SJCRH30 (cell line): ENCODE data around the gene ADAM15. TPM values are rescaled to one million over a fixed set of nuclear protein-coding genes. Genes with fewer than 3 reads are reported as not detected.

Experiments
- DNase-seq, 2 experiments: peaks; one replicate each; pipeline ENCODE4 v3.0.0-alpha.2; 2015 to 2020
- H3K27ac ChIP-seq: fragments of 250-450 bp; sonication (Bioruptor Pico); 2 replicates; pipeline ENCODE4 v1.5.1; 2020; ENCODE audit warnings: mild to moderate bottlenecking, moderate library complexity
- H3K27me3 ChIP-seq: fragments of 250-450 bp; sonication (Bioruptor Pico); 2 replicates; pipeline ENCODE4 v1.5.1; 2020; ENCODE audit warnings: mild to moderate bottlenecking, moderate library complexity
- H3K36me3 ChIP-seq: fragments of 250-450 bp; sonication (Bioruptor Pico); 2 replicates; pipeline ENCODE4 v1.5.1; 2020; ENCODE audit warnings: mild to moderate bottlenecking, moderate library complexity
- H3K4me1 ChIP-seq: fragments of 250-450 bp; sonication (Bioruptor Pico); 2 replicates; pipeline ENCODE4 v1.5.1; 2020; ENCODE audit warnings: mild to moderate bottlenecking, moderate library complexity
- H3K4me3 ChIP-seq: fragments of 250-450 bp; sonication (Bioruptor Pico); 2 replicates; pipeline ENCODE4 v1.5.1; 2020; ENCODE audit warnings: mild to moderate bottlenecking, moderate library complexity
- H3K9me3 ChIP-seq: fragments of 250-450 bp; sonication (Bioruptor Pico); replicated peaks from 2 replicates; pipeline ENCODE4 v1.5.1; 2020; ENCODE audit warnings: mild to moderate bottlenecking, moderate library complexity
- total RNA-seq: library from RNA; depleted of rRNA; stranded (reverse); fragments of >200 nt; shearing (Covaris generic); gene quantifications from 2 replicates; pipeline ENCODE4 v1.2.3, GENCODE V29; 2014

ADAM15 gene
- total RNA-seq, 1 experiment from 2014 or later = 16.9 TPM

GRCh38 chr1:155062702-155063411, 11.7 kb downstream of the ADAM15 start:
- no peaks in the 10 kb centered on the region for H3K9me3 ChIP-seq
- H3K4me3 ChIP-seq = peak overlapping the region; percentile 87; the same call in 1 of the 2 replicates
- H3K36me3 ChIP-seq = no peaks in the 10 kb centered on the region; the same call in 1 of the 2 replicates
- H3K27ac ChIP-seq = no peak overlapping the region
- H3K27me3 ChIP-seq = no peaks in the 10 kb centered on the region
- peaks cover 6% of the 10 kb centered on the region for H3K4me1 ChIP-seq
- DNase-seq = no peak

- Histone ChIP-seq H3K36me3 (no peaks in the 10 kb centered on the region; the same call in 1 of the 2 replicates), H3K4me1 (peaks cover 6% of the 10 kb centered on the region), H3K4me3 (peak within 1 kb of the TSS; percentile 87), H3K27me3 (no peaks in the 10 kb centered on the region), H3K27ac (peak within 1 kb of the TSS; percentile 51), H3K9me3 (no peaks in the 10 kb centered on the region)
- peak; percentile 84 to 92 for DNase-seq
These were observed 12.5 kb downstream of the ADAM15 start, which contains the start of gene EFNA4 for GRCh38 chr1:155063550-155064110. Gene EFNA4 (plus strand): TSS chr1:155063740. CDS start chr1:155063824, 84 bp downstream.

GRCh38 chr1:155064111-155064831, 13.2 kb downstream of the ADAM15 start:
- Histone ChIP-seq H3K27ac (peak overlapping the region; percentile 51), H3K36me3 (no peaks in the 10 kb centered on the region; the same call in 1 of the 2 replicates), H3K27me3 (no peaks in the 10 kb centered on the region), H3K9me3 (no peaks in the 10 kb centered on the region), H3K4me3 (peak overlapping the region; percentile 87), H3K4me1 (peaks cover 6% of the 10 kb centered on the region)
- peak; percentile 46 to 52 for DNase-seq

GRCh38 chr1:155064832-155065429, 13.8 kb downstream of the ADAM15 start:
- H3K27ac ChIP-seq = no peak overlapping the region
- H3K4me3 ChIP-seq = no peak overlapping the region
- no peaks in the 10 kb centered on the region for H3K27me3 ChIP-seq
- H3K4me1 ChIP-seq = peaks cover 6% of the 10 kb centered on the region
- H3K36me3 ChIP-seq = no peaks in the 10 kb centered on the region; the same call in 1 of the 2 replicates
- H3K9me3 ChIP-seq = no peaks in the 10 kb centered on the region
- no peak for DNase-seq

GRCh38 chr1:155066777-155067176, 15.7 kb downstream of the ADAM15 start:
- Histone ChIP-seq H3K27ac (no peak overlapping the region), H3K4me1 (peaks cover 4% of the 10 kb centered on the region), H3K9me3 (no peaks in the 10 kb centered on the region), H3K36me3 (no peaks in the 10 kb centered on the region; the same call in 1 of the 2 replicates), H3K27me3 (no peaks in the 10 kb centered on the region), H3K4me3 (no peak overlapping the region)
- no peak for DNase-seq

GRCh38 chr1:155068599-155068998, 17.5 kb downstream of the ADAM15 start:
- Histone ChIP-seq H3K4me3 (no peak overlapping the region), H3K36me3 (no peaks in the 10 kb centered on the region; the same call in 1 of the 2 replicates), H3K27me3 (no peaks in the 10 kb centered on the region), H3K4me1 (peaks cover 3% of the 10 kb centered on the region; the same call in 1 of the 2 replicates), H3K9me3 (no peaks in the 10 kb centered on the region), H3K27ac (no peak overlapping the region)
- DNase-seq = no peak

- no peak overlapping the region for H3K27ac ChIP-seq
- H3K4me3 ChIP-seq = no peak overlapping the region
- peaks cover 2% of the 10 kb centered on the region; the same call in 1 of the 2 replicates for H3K4me1 ChIP-seq
- no peaks in the 10 kb centered on the region; the same call in 1 of the 2 replicates for H3K36me3 ChIP-seq
- no peaks in the 10 kb centered on the region for H3K9me3 ChIP-seq
- no peak for DNase-seq
- no peaks in the 10 kb centered on the region for H3K27me3 ChIP-seq
These were observed 18.5 kb downstream of the ADAM15 start for GRCh38 chr1:155069551-155070157.

- no peak overlapping the region for H3K27ac ChIP-seq
These were observed 19.1 kb downstream of the ADAM15 start for GRCh38 chr1:155070158-155070621.

GRCh38 chr1:155070721-155071569, 19.8 kb downstream of the ADAM15 start:
- DNase-seq = no peak
- H3K9me3 ChIP-seq = no peaks in the 10 kb centered on the region
- H3K27ac ChIP-seq = no peak overlapping the region
- H3K4me3 ChIP-seq = no peak overlapping the region
- no peaks in the 10 kb centered on the region for H3K27me3 ChIP-seq
- H3K4me1 ChIP-seq = peaks cover 10% of the 10 kb centered on the region; the same call in 1 of the 2 replicates
- no peaks in the 10 kb centered on the region; the same call in 1 of the 2 replicates for H3K36me3 ChIP-seq

More at GRCh38 chr1:155070158-155070621, 19.1 kb downstream of the ADAM15 start:
- Histone ChIP-seq H3K4me3 (no peak overlapping the region), H3K36me3 (no peaks in the 10 kb centered on the region; the same call in 1 of the 2 replicates), H3K27me3 (no peaks in the 10 kb centered on the region), H3K9me3 (no peaks in the 10 kb centered on the region), H3K4me1 (peaks cover 3% of the 10 kb centered on the region; the same call in 1 of the 2 replicates)
- no peak for DNase-seq

GRCh38 chr1:155071701-155072100, 20.6 kb downstream of the ADAM15 start:
- Histone ChIP-seq H3K4me1 (peaks cover 13% of the 10 kb centered on the region; the same call in 1 of the 2 replicates), H3K27me3 (no peaks in the 10 kb centered on the region), H3K9me3 (no peaks in the 10 kb centered on the region), H3K27ac (no peak overlapping the region), H3K36me3 (no peaks in the 10 kb centered on the region; the same call in 1 of the 2 replicates), H3K4me3 (no peak overlapping the region)
- no peak for DNase-seq

- peaks cover 13% of the 10 kb centered on the region; the same call in 1 of the 2 replicates for H3K4me1 ChIP-seq
- H3K27ac ChIP-seq = no peak overlapping the region
- H3K4me3 ChIP-seq = no peak overlapping the region
- no peaks in the 10 kb centered on the region for H3K27me3 ChIP-seq
- no peaks in the 10 kb centered on the region for H3K9me3 ChIP-seq
- DNase-seq = no peak
- no peaks in the 10 kb centered on the region; the same call in 1 of the 2 replicates for H3K36me3 ChIP-seq
These were observed 21.6 kb downstream of the ADAM15 start for GRCh38 chr1:155072531-155073289.

- Histone ChIP-seq H3K36me3 (no peaks in the 10 kb centered on the region; the same call in 1 of the 2 replicates), H3K27me3 (no peaks in the 10 kb centered on the region), H3K4me3 (no peak overlapping the region), H3K27ac (no peak overlapping the region), H3K9me3 (no peaks in the 10 kb centered on the region), H3K4me1 (peaks cover 18% of the 10 kb centered on the region)
- no peak for DNase-seq
These were observed 22.5 kb downstream of the ADAM15 start for GRCh38 chr1:155073377-155074242.
